GM19035 (cell line): Measurements from ENCODE around the gene GALNT17.

Experiments
- ATAC-seq: cut with Tn5 transposase; IDR thresholded peaks from one replicate; pipeline ENCODE4 v1.9.1; 2021; ENCODE audit not compliant: unreplicated experiment

Gene GALNT17

GRCh38 chr7:71329030-71329660, 197.2 kb downstream of the GALNT17 start:
- no peak for ATAC-seq

GRCh38 chr7:71332207-71332606, 200.3 kb downstream of the GALNT17 start:
- no peak for ATAC-seq

GRCh38 chr7:71334541-71334940, 202.6 kb downstream of the GALNT17 start:
- no peak for ATAC-seq

- no peak for ATAC-seq
Measured at GRCh38 chr7:71338866-71339265, 206.9 kb downstream of the GALNT17 start.

GRCh38 chr7:71339924-71340323, 208.0 kb downstream of the GALNT17 start:
- no peak for ATAC-seq

- ATAC-seq: no peak
Measured at GRCh38 chr7:71342202-71342601, 210.3 kb downstream of the GALNT17 start.

GRCh38 chr7:71343039-71343438, 211.1 kb downstream of the GALNT17 start:
- no peak for ATAC-seq

- no peak for ATAC-seq
Measured at GRCh38 chr7:71343892-71344291, 211.9 kb downstream of the GALNT17 start.

- ATAC-seq: no peak
Measured at GRCh38 chr7:71345117-71345884, 213.4 kb downstream of the GALNT17 start.

- no peak for ATAC-seq
Measured at GRCh38 chr7:71348821-71349681, 217.1 kb downstream of the GALNT17 start.

- ATAC-seq: no peak
Measured at GRCh38 chr7:71349682-71350481, 217.9 kb downstream of the GALNT17 start.

GRCh38 chr7:71350680-71351079, 218.7 kb downstream of the GALNT17 start:
- ATAC-seq: no peak

- ATAC-seq: no peak
Measured at GRCh38 chr7:71354716-71355115, 222.8 kb downstream of the GALNT17 start.

GRCh38 chr7:71361451-71362032, 229.6 kb downstream of the GALNT17 start:
- no peak for ATAC-seq

- ATAC-seq: no peak
Measured at GRCh38 chr7:71362240-71362639, 230.3 kb downstream of the GALNT17 start.

- no peak for ATAC-seq
Measured at GRCh38 chr7:71363223-71363622, 231.3 kb downstream of the GALNT17 start.

- ATAC-seq: no peak
Measured at GRCh38 chr7:71363627-71364026, 231.7 kb downstream of the GALNT17 start.

GRCh38 chr7:71364551-71364950, 232.6 kb downstream of the GALNT17 start:
- ATAC-seq: no peak

- ATAC-seq: no peak
Measured at GRCh38 chr7:71372991-71373390, 241.0 kb downstream of the GALNT17 start.

GRCh38 chr7:71377062-71377461, 245.1 kb downstream of the GALNT17 start:
- no peak for ATAC-seq
